ENCODE results near the gene TREH.

Gene TREH

DNA sequence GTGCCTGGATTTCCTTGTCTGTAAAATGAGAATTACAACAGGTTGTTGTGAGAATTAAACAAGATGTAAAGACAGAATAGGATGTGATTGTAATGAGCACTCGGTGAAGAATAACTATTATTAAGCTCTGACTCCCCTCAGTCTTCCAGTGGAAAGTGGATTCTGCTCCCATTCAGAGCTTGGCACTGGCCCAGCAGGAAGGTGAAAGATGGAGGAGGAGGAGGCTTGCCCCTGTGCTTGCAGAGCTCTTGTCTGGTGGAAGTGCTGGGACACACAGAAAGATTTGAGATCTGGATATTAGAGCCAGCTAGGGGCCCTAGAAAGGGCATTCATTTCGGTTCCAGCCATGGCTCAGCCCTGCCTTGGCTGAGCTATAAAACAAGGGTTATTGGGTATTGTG lies 43.8 kb downstream of the TREH start:
- TF ChIP-seq, protein P1, sequence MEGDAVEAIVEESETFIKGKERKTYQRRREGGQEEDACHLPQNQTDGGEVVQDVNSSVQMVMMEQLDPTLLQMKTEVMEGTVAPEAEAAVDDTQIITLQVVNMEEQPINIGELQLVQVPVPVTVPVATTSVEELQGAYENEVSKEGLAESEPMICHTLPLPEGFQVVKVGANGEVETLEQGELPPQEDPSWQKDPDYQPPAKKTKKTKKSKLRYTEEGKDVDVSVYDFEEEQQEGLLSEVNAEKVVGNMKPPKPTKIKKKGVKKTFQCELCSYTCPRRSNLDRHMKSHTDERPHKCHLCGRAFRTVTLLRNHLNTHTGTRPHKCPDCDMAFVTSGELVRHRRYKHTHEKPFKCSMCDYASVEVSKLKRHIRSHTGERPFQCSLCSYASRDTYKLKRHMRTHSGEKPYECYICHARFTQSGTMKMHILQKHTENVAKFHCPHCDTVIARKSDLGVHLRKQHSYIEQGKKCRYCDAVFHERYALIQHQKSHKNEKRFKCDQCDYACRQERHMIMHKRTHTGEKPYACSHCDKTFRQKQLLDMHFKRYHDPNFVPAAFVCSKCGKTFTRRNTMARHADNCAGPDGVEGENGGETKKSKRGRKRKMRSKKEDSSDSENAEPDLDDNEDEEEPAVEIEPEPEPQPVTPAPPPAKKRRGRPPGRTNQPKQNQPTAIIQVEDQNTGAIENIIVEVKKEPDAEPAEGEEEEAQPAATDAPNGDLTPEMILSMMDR (IDR thresholded peaks at IDR 0.05; ENCODE audit: low read depth, low read length), result no peak
- no peak overlapping the region for H3K4me3 ChIP-seq (replicated peaks in 1 of 2; ENCODE audit: low read depth in 2 of 2, low read length in 2 of 2)
- DNase-seq (ENCODE audit: low read depth in 2 of 2), result no peak

DNA sequence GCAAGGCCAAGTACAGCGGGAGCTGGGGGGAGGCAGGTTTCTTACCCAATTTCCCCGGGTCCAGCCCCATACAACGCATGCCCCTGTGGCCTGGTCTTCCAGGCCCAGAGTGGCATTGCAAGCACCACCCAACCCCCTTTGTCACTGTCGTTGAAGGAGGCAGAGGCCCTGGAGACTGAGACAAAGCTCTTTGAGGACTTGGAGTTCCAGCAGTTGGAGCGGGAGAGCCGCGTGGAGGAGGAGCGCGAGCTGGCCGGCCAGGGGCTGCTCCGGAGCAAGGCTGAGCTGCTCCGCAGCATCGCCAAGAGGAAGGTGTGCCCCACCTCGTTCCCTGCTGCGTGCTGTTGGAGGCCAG lies 44.2 kb downstream of the TREH start:
- H3K4me3 ChIP-seq (replicated peaks in 1 of 2; ENCODE audit: low read depth in 2 of 2, low read length in 2 of 2), result no peak overlapping the region
- TF ChIP-seq, protein P1 (IDR thresholded peaks at IDR 0.05; ENCODE audit: low read depth, low read length), result no peak
- DNase-seq (ENCODE audit: low read depth in 2 of 2), result no peak

DNA sequence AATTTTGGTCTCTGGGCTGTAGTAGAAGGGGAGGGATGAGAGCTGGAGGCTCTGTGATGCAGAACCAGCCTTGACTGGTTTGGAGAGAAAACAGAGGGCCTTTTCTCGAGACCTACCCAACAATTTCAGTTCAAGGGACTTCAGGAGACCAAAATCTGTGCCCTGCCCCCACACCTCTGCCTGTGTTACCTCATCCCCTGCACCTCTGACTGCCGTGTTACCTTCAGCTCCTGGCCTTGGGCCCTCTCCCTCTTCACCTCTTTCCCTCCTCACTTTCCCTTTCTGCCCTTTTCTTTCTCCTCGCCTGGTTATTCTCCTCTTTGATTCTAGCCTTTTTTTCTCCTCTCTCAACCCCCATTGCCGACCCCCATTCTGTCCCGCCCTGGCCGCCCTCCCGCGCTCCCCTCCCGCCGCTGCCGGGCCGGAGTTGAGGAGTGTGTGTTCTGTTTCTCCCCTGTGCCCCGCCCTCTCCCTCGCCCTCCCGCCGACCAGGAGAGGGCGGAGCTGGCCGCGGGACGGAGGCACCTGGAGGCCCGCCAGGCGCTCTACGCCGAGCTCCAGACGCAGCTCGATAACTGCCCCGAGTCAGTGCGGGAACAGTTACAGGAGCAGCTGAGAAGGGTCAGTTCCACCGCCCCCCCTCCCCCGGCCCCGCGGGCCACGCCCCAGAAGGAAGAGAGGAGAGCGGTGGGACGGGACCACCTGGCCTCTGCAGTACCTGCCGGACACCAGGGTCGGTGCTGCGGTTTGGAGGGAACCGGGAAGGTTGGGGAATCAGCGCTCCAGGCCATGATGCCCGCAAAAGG lies 44.8 kb downstream of the TREH start:
- DNase-seq (ENCODE audit: low read depth in 2 of 2), result peak; percentile 46 to 81
- H3K4me3 ChIP-seq (replicated peaks in 1 of 2; ENCODE audit: low read depth in 2 of 2, low read length in 2 of 2), result no peak overlapping the region
- TF ChIP-seq, protein P1 (IDR thresholded peaks at IDR 0.05; ENCODE audit: low read depth, low read length), result no peak

DNA sequence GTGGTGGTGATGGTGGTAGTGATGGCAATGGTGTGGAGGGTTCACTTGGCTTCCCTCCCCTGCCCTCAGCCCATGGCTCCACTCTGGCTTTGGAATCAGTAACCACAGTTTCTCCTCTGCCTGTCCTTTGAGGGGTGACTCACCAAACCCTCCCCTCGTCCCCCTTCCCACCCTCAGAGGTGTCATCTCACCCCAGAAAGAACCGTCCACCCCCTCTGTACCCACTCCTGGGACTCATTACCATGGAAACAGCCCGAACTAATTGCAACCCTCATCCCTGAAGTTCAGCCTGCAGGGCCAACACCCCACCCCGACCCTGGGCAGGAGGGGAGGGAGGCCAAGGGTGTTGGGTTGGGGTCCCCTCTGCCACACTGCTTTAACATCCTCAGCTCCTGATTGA lies 45.5 kb downstream of the TREH start:
- DNase-seq (ENCODE audit: low read depth in 2 of 2), result peak in 1 of 2 donors; percentile 49
- no peak overlapping the region for H3K4me3 ChIP-seq (replicated peaks in 1 of 2; ENCODE audit: low read depth in 2 of 2, low read length in 2 of 2)
- TF ChIP-seq, protein P1 (IDR thresholded peaks at IDR 0.05; ENCODE audit: low read depth, low read length), result no peak

DNA sequence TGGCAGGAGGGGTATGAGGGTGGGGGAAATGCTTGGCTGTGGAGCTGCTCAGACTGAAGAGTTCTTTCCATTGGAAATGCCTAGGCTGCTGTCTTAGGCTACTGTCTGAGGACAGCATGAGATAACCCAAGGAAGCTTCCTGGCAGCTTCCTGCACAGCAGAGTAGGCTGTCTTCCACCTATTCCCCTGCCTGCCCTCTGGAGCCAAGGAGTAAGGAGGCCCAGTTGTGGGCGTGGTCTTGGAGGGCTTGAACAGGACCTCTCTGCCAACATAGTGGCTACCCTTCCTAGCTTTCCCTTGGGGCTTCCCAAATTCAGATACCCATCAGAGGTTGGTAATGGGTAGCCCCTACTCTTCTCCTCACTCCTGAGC lies 46.1 kb downstream of the TREH start:
- H3K4me3 ChIP-seq (replicated peaks in 1 of 2; ENCODE audit: low read depth in 2 of 2, low read length in 2 of 2), result no peak overlapping the region
- TF ChIP-seq, protein P1 (IDR thresholded peaks at IDR 0.05; ENCODE audit: low read depth, low read length), result no peak
- DNase-seq (ENCODE audit: low read depth in 2 of 2), result no peak

DNA sequence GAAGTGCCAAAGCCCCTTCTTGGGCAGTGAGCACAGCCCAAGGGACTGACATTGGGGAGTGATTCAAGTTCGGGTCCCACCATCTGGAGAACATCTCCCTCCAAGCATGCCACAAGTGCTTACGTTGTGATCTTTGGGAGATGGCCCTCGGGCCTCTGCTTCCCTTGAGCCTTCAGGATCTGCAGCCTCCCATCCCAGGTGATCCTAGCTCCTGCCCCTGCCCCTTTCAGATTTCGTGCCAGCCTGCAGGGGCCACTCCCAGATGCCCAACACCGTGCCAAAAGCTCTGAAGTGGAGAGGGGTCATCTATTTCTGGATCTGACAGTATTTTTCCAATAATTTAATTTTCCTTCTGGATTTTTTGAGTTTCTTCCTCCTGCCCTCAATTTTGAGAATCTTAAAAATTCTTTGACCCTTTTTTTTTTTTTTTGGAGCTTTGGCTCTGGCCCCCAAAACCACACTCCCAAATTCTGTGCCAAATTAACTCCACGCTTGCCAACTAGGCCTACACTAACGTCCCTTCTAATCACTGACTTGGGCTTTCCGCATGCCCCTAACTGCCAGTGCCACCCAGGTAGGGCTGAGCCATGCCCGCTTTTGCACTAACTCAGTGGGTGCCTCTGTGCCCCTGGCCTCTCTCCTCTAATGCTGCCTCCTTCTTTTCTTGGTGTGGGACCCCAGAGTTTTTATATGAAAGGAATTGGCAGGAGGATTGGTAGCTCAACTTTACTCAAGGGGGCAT lies 46.7 kb downstream of the TREH start:
- DNase-seq (ENCODE audit: low read depth in 2 of 2), result no peak
- H3K4me3 ChIP-seq (replicated peaks in 1 of 2; ENCODE audit: low read depth in 2 of 2, low read length in 2 of 2), result no peak overlapping the region
- TF ChIP-seq, protein P1 (IDR thresholded peaks at IDR 0.05; ENCODE audit: low read depth, low read length), result no peak

All from cardiac fibroblast (primary cell).